ENCODE measurements around the gene B4GALT1. TPM values are rescaled to one million over a fixed set of nuclear protein-coding genes. Genes with fewer than 3 reads are reported as not detected.
"Not testable (repeated sequence)": the region's sequence is repeated elsewhere in the genome, so short reads cannot be mapped to it uniquely, and the experiment has no call there.

The B4GALT1 gene
- total RNA-seq, 1 donor from 2014 or later: 115 TPM

- no peak for DNase-seq (ENCODE audit: low spot score)
These were observed 3.6 kb downstream of the B4GALT1 start for GRCh38 chr9:33163433-33164137.

- no peak for DNase-seq (ENCODE audit: low spot score)
These were observed 4.3 kb downstream of the B4GALT1 start for GRCh38 chr9:33162721-33163311.

GRCh38 chr9:33161589-33162132, 5.5 kb downstream of the B4GALT1 start:
- DNase-seq (ENCODE audit: low spot score): no peak

GRCh38 chr9:33161011-33161588, 6.0 kb downstream of the B4GALT1 start:
- no peak for DNase-seq (ENCODE audit: low spot score)

GRCh38 chr9:33160446-33160845, 6.7 kb downstream of the B4GALT1 start:
- not testable (repeated sequence) for DNase-seq (ENCODE audit: low spot score)

- no peak for DNase-seq (ENCODE audit: low spot score)
These were observed 7.4 kb downstream of the B4GALT1 start for GRCh38 chr9:33159777-33160127.

GRCh38 chr9:33158843-33159776, 8.0 kb downstream of the B4GALT1 start:
- DNase-seq (ENCODE audit: low spot score): peak; percentile 92

- no peak for DNase-seq (ENCODE audit: low spot score)
These were observed 8.9 kb downstream of the B4GALT1 start for GRCh38 chr9:33157960-33158842.

- DNase-seq (ENCODE audit: low spot score): peak; percentile 18
These were observed 11.7 kb downstream of the B4GALT1 start for GRCh38 chr9:33155393-33155792.

- no peak for DNase-seq (ENCODE audit: low spot score)
These were observed 12.8 kb downstream of the B4GALT1 start for GRCh38 chr9:33154371-33154770.

- no peak for DNase-seq (ENCODE audit: low spot score)
These were observed 13.5 kb downstream of the B4GALT1 start for GRCh38 chr9:33153666-33154065.

- DNase-seq (ENCODE audit: low spot score): no peak
These were observed 14.1 kb downstream of the B4GALT1 start for GRCh38 chr9:33153001-33153400.

- no peak for DNase-seq (ENCODE audit: low spot score)
These were observed 15.5 kb downstream of the B4GALT1 start for GRCh38 chr9:33151601-33152000.

- peak; percentile 80 for DNase-seq (ENCODE audit: low spot score)
These were observed 16.1 kb downstream of the B4GALT1 start for GRCh38 chr9:33151007-33151557.

GRCh38 chr9:33148367-33149014, 18.6 kb downstream of the B4GALT1 start:
- peak; percentile 16 for DNase-seq (ENCODE audit: low spot score)

- peak; percentile 60 for DNase-seq (ENCODE audit: low spot score)
These were observed 19.5 kb downstream of the B4GALT1 start for GRCh38 chr9:33147416-33148169.

GRCh38 chr9:33146298-33146697, 20.8 kb downstream of the B4GALT1 start:
- peak; percentile 35 for DNase-seq (ENCODE audit: low spot score)

- peak; percentile 26 for DNase-seq (ENCODE audit: low spot score)
These were observed 22.6 kb downstream of the B4GALT1 start for GRCh38 chr9:33144551-33144950.

- peak; percentile 24 for DNase-seq (ENCODE audit: low spot score)
These were observed 23.9 kb downstream of the B4GALT1 start for GRCh38 chr9:33143241-33143661.
